Fibroblast of peridontal ligament (primary cell): ENCODE measurements around the gene PERCC1.
A peak's percentile ranks its signal among the peaks of the same experiment; 100 is the strongest.
"Not testable (repeated sequence)": the region's sequence is repeated elsewhere in the genome, so short reads cannot be mapped to it uniquely, and the experiment has no call there.

Experiments used
- DNase-seq: peaks from one replicate; pipeline ENCODE4 v3.0.0-alpha.2; 2010; ENCODE audit errors: extremely low read depth

The PERCC1 gene

DNA sequence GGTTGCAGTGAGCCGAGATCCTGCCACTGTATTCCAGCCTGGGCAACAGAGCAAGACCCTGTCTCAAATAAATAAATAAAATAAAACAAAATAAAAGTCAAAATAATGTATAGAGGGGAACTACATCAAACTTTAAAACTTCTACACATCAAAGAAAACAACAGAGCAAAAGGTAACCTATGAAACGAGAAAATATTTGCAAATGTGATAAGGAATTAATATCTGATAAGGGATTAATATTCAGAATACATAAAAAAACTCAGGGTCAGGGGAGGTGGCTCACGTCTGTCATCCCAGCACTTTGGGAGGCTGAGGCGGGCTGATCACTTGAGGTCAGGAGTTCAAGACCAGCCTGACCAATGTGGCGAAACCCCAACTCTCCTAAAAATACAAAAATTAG, 38.3 kb downstream of the PERCC1 start:
- not testable (repeated sequence) for DNase-seq

GRCh38 chr16:1469693-1470201, 38.9 kb downstream of the PERCC1 start:
- DNase-seq: no peak

DNA sequence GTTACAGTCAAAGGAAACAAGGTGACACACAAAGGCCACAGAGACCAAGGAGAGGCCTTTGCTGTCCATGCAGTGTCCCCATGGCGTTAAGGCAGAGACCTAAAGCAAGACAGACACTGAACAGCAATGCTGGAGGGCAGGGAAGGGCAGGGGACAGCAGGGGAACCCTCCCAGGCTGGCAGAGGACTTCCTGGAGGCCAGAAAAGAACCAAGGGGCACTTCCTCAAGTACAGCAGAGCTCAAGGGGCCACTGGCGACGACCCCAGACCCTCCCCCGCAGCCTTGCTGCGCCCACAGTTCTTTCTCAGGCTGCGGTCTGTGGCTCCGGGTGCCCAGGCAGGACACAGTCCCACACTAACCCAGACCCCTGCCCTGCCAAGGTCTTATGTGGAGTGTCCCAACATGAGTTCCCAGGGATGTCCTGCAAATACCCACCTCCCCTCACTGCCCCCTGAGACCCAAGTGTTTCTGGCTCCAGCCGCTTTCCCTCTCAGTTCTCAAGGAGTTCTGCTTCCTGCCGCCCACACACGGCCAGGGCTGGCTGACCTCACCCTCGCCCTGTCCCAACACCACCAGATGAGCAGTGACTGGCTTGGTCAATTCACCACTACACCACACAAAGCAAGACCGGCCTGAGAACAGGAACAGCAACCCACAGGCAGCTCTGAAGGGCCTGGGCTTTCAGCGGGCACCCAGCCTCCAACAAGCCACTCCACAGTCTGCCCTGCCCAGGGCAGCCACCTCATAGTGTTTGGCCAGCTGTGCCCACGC, 39.8 kb downstream of the PERCC1 start:
- no peak for DNase-seq

DNA sequence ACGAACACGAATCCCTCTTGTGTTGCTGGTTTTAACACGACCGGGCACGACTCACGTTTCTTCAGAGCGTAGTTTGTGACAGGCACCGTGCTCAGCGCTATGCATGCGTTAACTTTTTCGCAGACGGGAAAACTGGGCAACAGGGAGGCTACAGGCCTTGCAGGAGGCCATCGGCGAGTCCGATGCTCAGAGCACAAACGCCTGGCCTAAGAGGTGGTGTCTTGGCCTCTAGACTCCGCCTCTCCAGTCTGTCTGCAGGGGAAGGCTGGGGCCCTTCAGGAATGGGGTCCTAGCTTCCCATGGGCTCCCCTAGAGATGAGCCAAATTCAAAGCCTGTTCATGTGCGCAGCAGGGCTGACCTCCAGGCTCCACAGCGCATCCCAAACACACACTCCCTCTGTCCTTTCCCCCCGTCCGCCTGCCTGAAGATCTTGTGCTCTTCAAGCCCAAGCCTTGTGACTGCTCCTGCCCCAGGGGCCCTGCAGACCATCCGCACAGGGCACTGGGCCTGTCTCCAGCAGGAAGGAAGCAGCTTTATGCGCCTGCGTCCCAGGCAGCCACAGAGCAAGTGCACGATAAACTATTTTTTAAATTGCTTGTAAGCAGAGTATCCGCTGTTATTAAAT, 40.8 kb downstream of the PERCC1 start:
- DNase-seq: no peak

DNA sequence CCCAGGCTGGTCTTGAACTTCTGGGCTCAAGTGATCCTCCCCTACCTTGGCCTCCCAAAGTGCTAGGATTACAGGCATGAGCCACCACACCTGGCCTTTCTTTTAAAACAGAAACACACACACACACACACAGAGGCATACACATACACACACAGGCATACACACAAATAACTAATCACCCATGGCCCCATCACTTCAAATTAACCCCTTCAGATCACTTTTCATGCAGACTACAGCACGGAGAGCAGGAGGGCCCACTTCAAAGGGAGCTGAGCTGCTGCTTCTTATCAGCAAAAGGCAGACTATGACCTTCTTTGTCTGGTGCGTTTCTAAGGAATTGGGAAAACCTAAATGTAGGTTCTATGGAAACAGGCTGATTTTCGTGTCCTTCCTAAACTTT, 42.1 kb downstream of the PERCC1 start:
- no peak for DNase-seq

DNA sequence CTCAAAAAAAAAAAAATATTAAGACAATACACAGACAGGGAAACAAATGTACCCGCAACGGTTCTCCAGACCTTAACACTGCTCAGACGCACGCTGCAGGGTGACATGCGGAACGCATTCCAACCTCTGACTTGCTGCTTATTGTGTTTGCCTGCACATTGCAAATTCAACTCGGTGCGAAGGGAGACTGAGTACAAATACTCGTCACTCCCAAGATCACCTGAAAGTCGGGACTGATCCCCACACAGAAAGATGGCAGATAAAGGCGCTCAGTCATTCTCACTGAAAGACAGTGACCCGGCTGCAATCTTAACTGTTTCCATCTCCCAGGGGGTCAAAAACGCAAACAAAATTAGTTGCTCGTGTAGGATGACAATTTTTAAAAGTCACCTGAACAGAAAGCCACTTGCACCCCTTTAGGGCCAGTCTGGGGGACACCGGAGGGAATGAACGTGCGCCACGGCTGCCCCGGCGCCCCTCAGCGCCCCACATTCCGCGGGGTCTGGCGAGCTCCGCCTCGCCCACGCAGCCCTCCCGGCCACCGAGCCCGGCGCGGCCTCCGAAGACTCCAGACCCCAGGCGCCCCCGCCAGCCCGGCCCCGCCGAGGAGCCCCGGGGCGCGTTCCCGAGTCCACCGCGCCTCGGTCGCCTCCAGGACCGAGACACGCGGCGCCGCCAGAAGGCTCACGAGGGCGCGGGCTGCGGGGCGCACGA, 43.4 kb downstream of the PERCC1 start:
- no peak for DNase-seq

DNA sequence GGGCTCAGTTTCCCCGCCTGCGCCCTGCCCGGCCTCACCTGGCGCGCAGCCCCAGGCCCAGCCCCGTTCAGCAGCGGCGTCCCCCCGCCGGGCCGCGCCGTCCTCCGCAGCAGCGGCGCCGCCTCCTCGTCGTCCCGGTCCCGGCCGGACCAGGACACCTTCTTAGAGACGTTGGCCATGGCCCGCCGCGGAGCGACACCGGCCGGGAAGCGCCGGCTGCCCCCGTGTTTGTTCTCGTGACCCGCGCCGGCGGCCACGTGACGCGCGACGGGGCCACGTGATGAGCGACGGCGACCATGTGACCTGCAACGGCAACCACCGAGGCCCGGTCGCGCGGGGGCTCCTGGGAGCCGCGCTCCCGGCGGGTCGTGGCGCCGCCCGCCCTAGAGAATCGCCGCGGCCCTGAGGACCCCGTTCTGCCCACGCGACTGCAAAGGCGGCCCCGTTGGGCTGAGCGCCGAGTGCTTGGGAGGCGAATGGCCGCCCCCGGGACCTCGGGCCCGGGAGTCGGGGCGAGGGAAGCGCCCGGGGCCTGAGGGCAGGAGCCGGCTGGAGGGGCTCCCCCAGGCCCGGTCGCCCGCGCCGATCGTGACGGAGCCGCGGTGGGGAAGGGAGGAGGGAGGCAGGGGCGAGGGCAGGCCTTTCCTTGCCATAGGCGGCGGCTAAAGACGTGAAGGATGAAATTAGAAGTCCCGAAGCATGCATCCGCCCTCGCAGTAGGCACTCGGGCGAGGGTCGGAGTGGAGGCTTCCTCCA, 44.1 kb downstream of the PERCC1 start, which contains the start of gene CLCN7:
Gene CLCN7 (minus strand): TSS at position 233 of the 756 bp plus-strand sequence. CDS start 54 bp downstream, at position 179.
- DNase-seq: peak; percentile 75

GRCh38 chr16:1475552-1476114, 44.8 kb downstream of the PERCC1 start:
- DNase-seq: no peak

DNA sequence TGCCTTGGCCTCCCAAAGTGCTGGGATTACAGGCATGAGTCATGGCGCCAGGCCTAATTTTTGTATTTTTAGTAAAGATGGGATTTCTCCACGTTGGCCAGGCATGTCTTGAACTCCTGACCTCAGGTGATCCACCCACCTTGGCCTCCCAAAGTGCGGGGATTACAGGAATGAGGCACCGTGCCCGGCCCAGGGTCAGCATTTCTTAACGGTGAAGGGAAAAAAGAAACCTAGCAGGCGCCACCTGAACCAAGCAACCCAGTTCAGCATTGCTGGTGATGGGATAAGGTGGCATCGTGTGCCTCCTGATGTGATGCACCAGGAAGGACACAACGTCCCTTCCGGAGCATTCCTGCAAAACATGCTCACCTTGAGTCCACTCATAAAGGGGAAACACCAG, 46.2 kb downstream of the PERCC1 start:
- no peak for DNase-seq

DNA sequence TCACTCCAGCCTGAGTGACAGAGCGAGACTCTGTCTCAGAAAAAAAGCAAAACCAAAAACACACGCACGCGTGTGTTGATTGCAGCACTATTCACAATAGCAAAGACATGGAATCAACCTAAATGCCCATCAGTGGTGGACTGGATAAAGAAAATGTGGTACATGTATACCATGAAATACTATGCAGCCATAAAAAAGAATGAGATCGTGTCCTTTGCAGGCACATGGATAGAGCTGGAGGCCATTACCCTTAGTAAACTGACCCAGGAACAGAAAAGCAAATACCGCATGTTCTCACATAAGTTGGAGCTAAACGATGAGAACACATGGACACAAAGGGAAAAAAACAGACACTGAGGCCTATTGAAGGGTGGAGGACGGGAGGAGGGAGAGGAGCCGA, 48.1 kb downstream of the PERCC1 start:
- not testable (repeated sequence) for DNase-seq

- DNase-seq: no peak
Measured at GRCh38 chr16:1481906-1482835, 51.3 kb downstream of the PERCC1 start.
